HUDEP-2 (cell line): Measurements from ENCODE around the gene CYB561D1.

ENCODE experiments used
- DNase-seq, 76 experiments: peaks; one replicate each; lab custom pipeline; 2025; ENCODE audit not compliant: unreplicated experiment in 76 of 76; lab: John Stamatoyannopoulos, UW

Gene CYB561D1

GRCh38 chr1:109527098-109527811 lies 33.4 kb downstream of the CYB561D1 start:
- DNase-seq, result no peak

GRCh38 chr1:109527846-109528695 lies 34.2 kb downstream of the CYB561D1 start:
- DNase-seq, result no peak

DNA sequence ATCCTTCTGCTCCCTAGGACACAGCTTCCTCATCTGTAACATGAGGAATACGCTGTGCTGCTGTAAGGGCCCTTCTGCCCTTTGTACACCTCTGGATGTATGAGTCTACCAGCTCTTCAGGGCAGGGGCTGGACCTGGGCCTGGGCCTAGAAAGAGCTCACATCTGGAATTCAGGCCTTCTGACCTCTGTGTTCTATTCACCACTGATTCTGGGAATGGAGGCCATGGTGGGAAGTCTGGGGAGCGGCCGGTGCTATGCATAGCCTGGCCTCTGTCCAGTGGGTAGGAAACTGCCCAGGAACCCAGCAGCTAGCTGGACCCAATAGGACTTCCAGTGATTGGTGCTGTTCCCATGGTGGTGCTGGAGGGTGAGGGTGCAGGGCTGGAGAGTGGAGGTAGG lies 34.8 kb downstream of the CYB561D1 start:
- no peak for DNase-seq

- DNase-seq, result no peak
Measured at GRCh38 chr1:109529881-109530456, 36.1 kb downstream of the CYB561D1 start.

DNA sequence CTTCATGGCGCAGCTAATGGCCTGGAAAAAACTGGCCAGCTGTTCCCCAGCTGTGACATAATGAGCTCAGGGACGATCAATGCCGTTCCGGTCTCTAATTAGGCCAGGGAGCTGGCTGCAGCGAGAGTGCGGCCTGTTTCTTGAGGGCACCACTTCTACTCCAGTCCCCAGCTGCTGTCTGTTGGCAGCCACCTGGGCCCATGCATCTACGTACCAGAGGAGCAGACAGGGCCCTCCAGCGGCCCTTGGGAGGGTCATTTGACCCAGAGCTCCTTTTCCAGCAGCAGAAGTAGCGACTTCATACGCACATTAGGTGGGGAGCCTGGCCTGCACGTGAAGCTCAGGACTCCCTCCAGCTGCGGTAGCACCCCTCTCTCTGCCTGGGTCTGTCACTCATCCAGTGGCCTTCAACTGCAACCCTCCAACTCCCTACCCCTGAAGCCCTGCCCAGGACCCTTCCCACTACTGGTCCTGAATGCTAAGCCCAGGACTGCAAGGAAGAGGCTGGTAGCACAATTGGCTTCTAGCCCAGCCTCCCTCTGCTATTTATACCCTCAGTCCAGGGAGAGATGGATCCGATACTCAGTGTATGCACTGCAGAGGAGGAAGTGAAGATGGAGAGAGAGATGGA lies 36.7 kb downstream of the CYB561D1 start:
- no peak for DNase-seq

DNA sequence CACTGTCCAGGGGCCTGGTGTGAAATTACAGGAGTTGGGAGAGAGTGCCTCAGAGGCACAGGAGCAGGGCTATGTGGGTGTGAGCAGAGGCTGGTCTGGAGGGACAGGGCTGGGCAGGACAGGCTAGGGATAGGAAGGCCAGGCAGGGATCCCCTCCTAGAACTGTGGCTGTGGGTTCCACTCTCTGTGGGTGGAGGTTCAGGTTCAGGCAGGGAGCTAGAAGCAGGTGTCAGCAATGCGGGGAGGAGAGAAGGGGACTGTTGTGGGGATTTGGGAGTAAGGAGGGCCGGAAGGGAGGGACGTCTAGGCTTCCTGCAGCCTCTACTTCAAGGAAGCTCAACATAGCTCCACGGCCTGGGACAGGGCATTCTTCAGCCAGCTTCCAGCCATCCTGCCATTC lies 37.5 kb downstream of the CYB561D1 start:
- DNase-seq, result no peak

- no peak for DNase-seq
Measured at GRCh38 chr1:109531826-109532364, 38.0 kb downstream of the CYB561D1 start.

DNA sequence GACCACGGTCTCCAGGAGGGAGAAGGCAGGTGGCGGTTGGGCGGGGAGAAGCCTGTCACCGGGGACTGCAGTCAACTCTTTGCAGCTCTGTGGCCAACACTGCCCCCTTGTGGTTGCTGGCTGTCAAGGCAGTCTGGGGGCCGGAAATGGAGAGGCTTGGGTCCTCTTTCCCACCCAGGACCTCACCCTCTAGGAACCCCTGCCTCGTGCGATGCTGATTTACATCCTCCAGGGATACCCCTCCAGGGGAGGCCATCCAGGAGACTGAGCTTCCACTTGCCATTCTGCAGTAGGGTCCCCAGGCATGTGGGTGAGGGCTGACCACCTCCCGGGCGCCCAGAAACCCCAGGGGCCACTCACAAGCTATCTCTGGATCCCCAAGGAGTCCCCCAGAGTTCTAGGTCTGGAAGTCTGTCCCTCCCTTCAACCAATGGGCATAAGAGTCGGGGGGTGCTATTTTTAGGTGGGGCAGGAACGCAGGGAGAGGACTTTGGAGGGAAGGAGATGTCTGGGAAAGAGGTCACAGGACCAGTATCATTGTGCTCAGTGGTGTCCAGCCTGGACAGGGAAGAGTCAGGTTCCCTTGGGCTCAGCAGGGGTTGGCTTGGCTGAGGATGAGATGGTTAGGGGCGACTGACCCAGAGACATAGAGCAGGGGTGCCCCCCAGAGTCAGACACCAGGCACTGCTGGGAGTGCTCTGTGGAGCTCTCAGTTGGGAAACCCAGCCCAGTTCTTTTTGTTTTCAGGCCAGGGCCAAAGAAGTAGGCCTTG lies 38.7 kb downstream of the CYB561D1 start:
- DNase-seq, result peak in 67 of 76 experiments; percentile 12 to 85 (median 61)

DNA sequence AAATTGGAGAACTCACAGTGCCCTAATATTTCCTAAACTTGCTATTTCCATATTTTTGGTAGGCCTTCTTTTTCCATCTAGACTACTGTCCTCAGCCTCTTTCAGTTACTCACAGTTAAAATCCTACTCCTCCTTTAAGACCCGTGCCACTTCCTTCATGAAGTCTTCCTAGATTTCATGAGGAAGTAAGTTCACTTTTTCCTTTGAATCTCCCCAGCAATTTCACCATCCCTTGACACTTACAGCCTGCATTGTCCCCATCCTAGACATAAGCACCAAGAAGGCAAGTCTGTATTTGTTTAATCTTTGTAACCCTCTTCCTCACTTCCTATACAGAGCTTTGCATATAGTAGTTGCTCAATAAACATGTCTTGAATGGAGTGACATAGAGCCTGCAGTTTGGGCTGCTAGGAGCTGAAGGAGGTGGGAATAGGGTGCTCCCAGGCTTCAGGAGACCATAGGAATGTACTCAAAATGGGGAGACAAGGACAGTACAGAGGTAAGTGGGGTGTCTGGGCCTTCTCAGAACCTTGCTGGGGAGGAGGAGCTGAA lies 40.5 kb downstream of the CYB561D1 start:
- no peak for DNase-seq

- no peak for DNase-seq
Measured at GRCh38 chr1:109535481-109535880, 41.6 kb downstream of the CYB561D1 start.

GRCh38 chr1:109535971-109536491 lies 42.1 kb downstream of the CYB561D1 start:
- no peak for DNase-seq

GRCh38 chr1:109537450-109538178 lies 43.7 kb downstream of the CYB561D1 start:
- no peak for DNase-seq

GRCh38 chr1:109538827-109539555 lies 45.1 kb downstream of the CYB561D1 start:
- DNase-seq, result no peak

GRCh38 chr1:109539676-109540075 lies 45.8 kb downstream of the CYB561D1 start, which contains the start of gene GPR61:
TSS of gene GPR61 (plus strand) at chr1:109539872. CDS start at chr1:109543023, 3,151 bp downstream.
- no peak for DNase-seq

DNA sequence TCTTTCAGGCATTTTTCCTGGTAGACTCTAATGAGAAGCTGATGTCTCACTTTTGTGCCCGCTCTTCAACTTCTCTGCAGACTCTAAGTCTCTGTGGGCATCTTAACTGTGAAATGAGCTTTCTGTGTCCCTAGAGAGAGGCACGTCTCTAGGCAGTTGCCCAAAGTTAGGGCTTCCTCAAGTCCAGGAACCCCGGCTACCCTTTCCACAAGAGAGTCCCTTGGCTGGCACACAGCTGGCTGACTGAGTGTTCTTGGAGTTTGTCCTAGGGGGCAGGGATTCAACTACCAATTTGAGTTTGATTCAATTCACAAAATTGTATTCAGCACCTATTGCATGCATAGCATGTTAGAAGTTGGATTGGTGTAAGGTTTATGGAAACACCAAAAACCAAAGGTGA lies 47.2 kb downstream of the CYB561D1 start:
- DNase-seq, result no peak

GRCh38 chr1:109542657-109543056 lies 48.8 kb downstream of the CYB561D1 start:
- no peak for DNase-seq

GRCh38 chr1:109543283-109543987 lies 49.5 kb downstream of the CYB561D1 start:
- no peak for DNase-seq
